HepG2 (cell line): ENCODE data around the gene FAM83G. TPM values are rescaled to one million over a fixed set of nuclear protein-coding genes. Genes with fewer than 3 reads are reported as not detected.

Experiments
- BRF2 ChIP-seq: sonication (generic); formaldehyde crosslinking; IDR thresholded peaks from 2 replicates; pipeline ENCODE4 v1.8.1; 2022; ENCODE audit warnings: mild to moderate bottlenecking, missing genetic modification reagents
- CEBPG ChIP-seq: IDR thresholded peaks from 2 replicates; pipeline ENCODE4 v1.6.1; 2016
- CENPT ChIP-seq: sonication (generic); formaldehyde crosslinking; IDR thresholded peaks from 2 replicates; pipeline ENCODE4 v1.8.0; 2022; ENCODE audit warnings: low read depth, mild to moderate bottlenecking, moderate library complexity, missing genetic modification reagents
- DMAP1 ChIP-seq: IDR thresholded peaks from 2 replicates; pipeline ENCODE4 v1.6.1; 2016
- DNMT1 ChIP-seq: sonication (generic); formaldehyde crosslinking; IDR thresholded peaks from 2 replicates; pipeline ENCODE4 v1.5.1; 2020; ENCODE audit warnings: mild to moderate bottlenecking, missing genetic modification reagents
- E2F5 ChIP-seq: sonication (generic); formaldehyde crosslinking; conservative IDR thresholded peaks from 2 replicates; pipeline ENCODE4 v1.4.0; 2020; ENCODE audit warnings: missing genetic modification reagents
- JUNB ChIP-seq: sonication (generic); formaldehyde crosslinking; IDR thresholded peaks from 2 replicates; pipeline ENCODE4 v1.8.0; 2022; ENCODE audit warnings: missing genetic modification reagents, mild to moderate bottlenecking, borderline replicate concordance
- KDM5B ChIP-seq: sonication (generic); formaldehyde crosslinking; IDR thresholded peaks from 2 replicates; pipeline ENCODE4 v1.4.0; 2020; ENCODE audit warnings: missing genetic modification reagents, mild to moderate bottlenecking, borderline replicate concordance
- KIAA2018 ChIP-seq: sonication (generic); formaldehyde crosslinking; IDR thresholded peaks from 2 replicates; pipeline ENCODE4 v1.5.0; 2020; ENCODE audit warnings: mild to moderate bottlenecking, missing genetic modification reagents, borderline replicate concordance
- MTF1 ChIP-seq: sonication (generic); formaldehyde crosslinking; IDR thresholded peaks from 2 replicates; pipeline ENCODE4 v1.5.0; 2020; ENCODE audit warnings: missing genetic modification reagents
- NFYC ChIP-seq: IDR thresholded peaks from 2 replicates; pipeline ENCODE4 v1.6.1; 2016; ENCODE audit warnings: missing genetic modification reagents, missing compliant biosample characterization
- RBM22 ChIP-seq: fragments of 200-400 bp; formaldehyde crosslinking; optimal IDR thresholded peaks from 2 replicates; pipeline ENCODE3; 2017; ENCODE audit warnings: mild to moderate bottlenecking, low read length, moderate library complexity
- USF2 ChIP-seq, 2 experiments: sonication (generic) in 1 of 2; formaldehyde crosslinking in 1 of 2; IDR thresholded peaks; 2 replicates each; pipeline versions ENCODE4 v1.5.1 to v1.6.1; 2011 to 2020; ENCODE audit warnings: borderline replicate concordance in 1 of 2, low read depth in 1 of 2, low read length in 1 of 2, mild to moderate bottlenecking in 1 of 2, missing genetic modification reagents in 1 of 2, moderate library complexity in 1 of 2
- ZNF350 ChIP-seq: sonication (generic); formaldehyde crosslinking; IDR thresholded peaks from 2 replicates; pipeline ENCODE4 v1.4.0; 2020; ENCODE audit warnings: mild to moderate bottlenecking, low read depth, missing genetic modification reagents, borderline replicate concordance
- ZNF367 ChIP-seq: sonication (generic); formaldehyde crosslinking; IDR thresholded peaks from 2 replicates; pipeline ENCODE4 v1.4.0; 2020; ENCODE audit warnings: missing genetic modification reagents, borderline replicate concordance
- ZNF432 ChIP-seq: sonication (generic); formaldehyde crosslinking; IDR thresholded peaks from 2 replicates; pipeline ENCODE4 v1.5.0; 2020; ENCODE audit warnings: missing genetic modification reagents, mild to moderate bottlenecking, borderline replicate concordance
- ZNF562 ChIP-seq: sonication (generic); formaldehyde crosslinking; IDR thresholded peaks from 2 replicates; pipeline ENCODE4 v1.8.0; 2022; ENCODE audit warnings: missing genetic modification reagents, borderline replicate concordance
- polyA plus RNA-seq, 8 experiments: library from polyadenylated mRNA; depleted of rRNA in 3 of 8; stranded (reverse) in 7 of 8; unstranded in 1 of 8; fragments of >200 nt; fragmentation: Illumina TruSeq in 4 of 8; extraction: Trizol in 4 of 8; gene quantifications; 2 replicates each; pipeline versions ENCODE4 v1.2.1 to v1.2.3, GENCODE V29; 2011 to 2016; ENCODE audit warnings: low read depth in 4 of 8, missing spikeins in 1 of 8, mixed read lengths in 1 of 8; ENCODE audit not compliant: insufficient read depth in 1 of 8
- total RNA-seq, 5 experiments: library from RNA; depleted of rRNA; stranded (reverse); fragments of >200 nt; fragmentation: Illumina TruSeq; extraction: Trizol; gene quantifications; 2 replicates each; pipeline ENCODE4 v1.2.3, GENCODE V29; 2016; ENCODE audit warnings: low read depth in 1 of 5

The FAM83G gene
- total and polyA plus RNA-seq, 2 of the 13 experiments (the other 11 are each of a cell fraction or from before 2014, with no cell fraction given) = 13.7 to 18.6 TPM

GRCh38 chr17:18988546-18989173, 15.9 kb downstream of the FAM83G start (continued):
- TF ChIP-seq RBM22 = peak; percentile 95
- no peak for TF ChIP-seq ZNF367
- TF ChIP-seq NFYC (CRISPR knock-in tag) = no peak; the same call in 1 of the 2 replicates
- peak; percentile 80 for TF ChIP-seq USF2 (IDR thresholded peaks at IDR 0.05; ENCODE audit: low read depth, low read length)
- peak; percentile 91; the same call in 1 of the 2 replicates for TF ChIP-seq USF2 (CRISPR knock-in tag; IDR thresholded peaks at IDR 0.05; ENCODE audit: borderline replicate concordance)
- no peak for TF ChIP-seq ZNF432 (CRISPR knock-in tag)
- TF ChIP-seq ZNF562 (CRISPR knock-in tag) = no peak
- TF ChIP-seq CENPT (CRISPR knock-in tag) = no peak
- TF ChIP-seq DMAP1 (CRISPR knock-in tag) = peak; percentile 91
- TF ChIP-seq KDM5B (CRISPR knock-in tag) = peak; percentile 85; the same call in 1 of the 2 replicates
- peak; percentile 96 for TF ChIP-seq DNMT1 (CRISPR knock-in tag)
- TF ChIP-seq MTF1 (CRISPR knock-in tag) = peak; percentile 60; the same call in 1 of the 2 replicates
- peak; percentile 97 for TF ChIP-seq ZNF350 (CRISPR knock-in tag)
- TF ChIP-seq KIAA2018 = 0 out of 2 replicates have a peak, but pooled peaks have one; percentile 69
- TF ChIP-seq E2F5 (CRISPR knock-in tag) = no peak
- TF ChIP-seq JUNB = no peak
- TF ChIP-seq CEBPG (CRISPR knock-in tag) = peak; percentile 89
- TF ChIP-seq BRF2 = peak; percentile 76; the same call in 1 of the 2 replicates
